Neural cell (in vitro differentiated cells): Measurements from ENCODE around the gene TRPM2. TPM values are rescaled to one million over a fixed set of nuclear protein-coding genes. Genes with fewer than 3 reads are reported as not detected.

Experiments used
- H2AFZ ChIP-seq: fragments of 200-600, 300-800 bp; sonication (generic), shearing (Covaris generic); 2 replicates; pipeline ENCODE4 v1.6.0; 2014; ENCODE audit warnings: low read depth, mild to moderate bottlenecking, antibody characterized with exemption, low read length, moderate library complexity
- H3F3A ChIP-seq: fragments of 200-600 bp; shearing (Covaris generic); 2 replicates; pipeline ENCODE4 v1.6.1; 2016; ENCODE audit warnings: mild to moderate bottlenecking, moderate library complexity, mixed read lengths, antibody characterized with exemption, low read length; ENCODE audit not compliant: insufficient read depth, poor library complexity, severe bottlenecking
- H3K27ac ChIP-seq: fragments of 200-600, 300-800 bp; sonication (generic), shearing (Covaris generic); 2 replicates; pipeline ENCODE4 v1.5.1; 2014; ENCODE audit warnings: mild to moderate bottlenecking, low read length, moderate library complexity
- H3K27me3 ChIP-seq: fragments of 300-800, 200-600 bp; sonication (generic), shearing (Covaris generic); 2 replicates; pipeline ENCODE4 v1.6.0; 2014; ENCODE audit warnings: mild to moderate bottlenecking, low read depth, low read length, moderate library complexity; ENCODE audit not compliant: insufficient read depth
- H3K36me3 ChIP-seq: fragments of 300-800, 200-600 bp; sonication (generic), shearing (Covaris generic); 2 replicates; pipeline ENCODE4 v1.5.1; 2014; ENCODE audit warnings: mild to moderate bottlenecking, antibody characterized with exemption, low read length, moderate library complexity; ENCODE audit not compliant: insufficient read depth
- H3K4me2 ChIP-seq: fragments of 300-800, 200-600 bp; sonication (generic), shearing (Covaris generic); 2 replicates; pipeline ENCODE4 v1.6.0; 2014; ENCODE audit warnings: mild to moderate bottlenecking, low read length
- H3K4me3 ChIP-seq: fragments of 300-800, 200-600 bp; sonication (generic), shearing (Covaris generic); 2 replicates; pipeline ENCODE4 v1.5.1; 2014; ENCODE audit warnings: mild to moderate bottlenecking, low read length, moderate library complexity
- H3K79me2 ChIP-seq: fragments of 200-600 bp; shearing (Covaris generic); replicated peaks from 2 replicates; pipeline ENCODE4 v1.6.0; 2014; ENCODE audit warnings: mild to moderate bottlenecking, low read length, moderate library complexity; ENCODE audit not compliant: insufficient read depth
- H3K9ac ChIP-seq: fragments of 300-800, 200-600 bp; sonication (generic), shearing (Covaris generic); 2 replicates; pipeline ENCODE4 v1.6.1; 2016; ENCODE audit warnings: mild to moderate bottlenecking, low read length, mixed read lengths
- H3K9me2 ChIP-seq: fragments of 200-600 bp; shearing (Covaris generic); 2 replicates; pipeline ENCODE4 v1.6.1; 2016; ENCODE audit warnings: mild to moderate bottlenecking, low read length, mixed read lengths; ENCODE audit not compliant: insufficient read depth
- H3K9me3 ChIP-seq: fragments of 200-600, 300-800 bp; sonication (generic), shearing (Covaris generic); 2 replicates; pipeline ENCODE4 v1.6.1; 2016; ENCODE audit warnings: mild to moderate bottlenecking, mixed run types, low read length, moderate library complexity, mixed read lengths
- H4K20me1 ChIP-seq: fragments of 200-600 bp; shearing (Covaris generic); 2 replicates; pipeline ENCODE4 v1.6.1; 2016; ENCODE audit warnings: mild to moderate bottlenecking, mixed run types; ENCODE audit not compliant: insufficient read depth
- CTCF ChIP-seq: fragments of 450-650 bp; IDR thresholded peaks from 2 replicates; pipeline ENCODE4 v1.5.1; 2014; ENCODE audit warnings: antibody characterized with exemption, mild to moderate bottlenecking, moderate library complexity; ENCODE audit not compliant: poor library complexity, severe bottlenecking
- EP300 ChIP-seq: fragments of 450-650 bp; conservative IDR thresholded peaks from 2 replicates; pipeline ENCODE4 v1.6.1; 2014; ENCODE audit warnings: antibody characterized with exemption, mild to moderate bottlenecking, moderate library complexity; ENCODE audit not compliant: poor library complexity, severe bottlenecking
- EZH2 ChIP-seq: fragments of 200-600, 300-800 bp; shearing (Covaris generic), sonication (generic); IDR thresholded peaks from 2 replicates; pipeline ENCODE4 v1.6.1; 2014; ENCODE audit warnings: antibody characterized with exemption, low read length, borderline replicate concordance, mild to moderate bottlenecking; ENCODE audit not compliant: insufficient read depth, poor library complexity, severe bottlenecking
- MXI1 ChIP-seq: fragments of 450-650 bp; conservative IDR thresholded peaks from 2 replicates; pipeline ENCODE4 v1.6.1; 2014; ENCODE audit warnings: antibody characterized with exemption, mild to moderate bottlenecking; ENCODE audit not compliant: poor library complexity, severe bottlenecking
- POLR2AphosphoS5 ChIP-seq: IDR thresholded peaks from 2 replicates; pipeline ENCODE4 v1.6.1; 2012
- RAD21 ChIP-seq: fragments of 450-650 bp; conservative IDR thresholded peaks from 2 replicates; pipeline ENCODE4 v1.6.1; 2014; ENCODE audit warnings: antibody characterized with exemption, mild to moderate bottlenecking, moderate library complexity
- REST ChIP-seq: IDR thresholded peaks from 2 replicates; pipeline ENCODE4 v1.6.1; 2012; ENCODE audit warnings: borderline replicate concordance
- SMC3 ChIP-seq: fragments of 450-650 bp; conservative IDR thresholded peaks from 2 replicates; pipeline ENCODE4 v1.6.1; 2014; ENCODE audit warnings: antibody characterized with exemption, mild to moderate bottlenecking, moderate library complexity; ENCODE audit not compliant: poor library complexity
- TAF1 ChIP-seq: IDR thresholded peaks from 2 replicates; pipeline ENCODE4 v1.6.1; 2012; ENCODE audit warnings: low read depth
- polyA plus RNA-seq: library from polyadenylated mRNA; depleted of rRNA; stranded (reverse); fragments of >200 nt; gene quantifications from 2 replicates; pipeline ENCODE4 v1.2.3, GENCODE V29; 2014

The TRPM2 gene
- polyA plus RNA-seq, 1 donor from 2014 or later = 0.14 TPM

GRCh38 chr21:44350773-44351481 is 2.5 kb upstream of the TRPM2 start:
- no peak overlapping the region for H3K4me3 ChIP-seq
- no peaks in the 10 kb centered on the region for H3K9me2 ChIP-seq
- H3K27ac ChIP-seq = no peak overlapping the region
- no peak for TF ChIP-seq TAF1
- no peak for TF ChIP-seq RAD21
- no peak for TF ChIP-seq CTCF
- TF ChIP-seq SMC3 = no peak
- no peak for TF ChIP-seq EP300
- TF ChIP-seq EZH2 = no peak
- TF ChIP-seq REST = no peak
- no peak for TF ChIP-seq POLR2AphosphoS5
- no peak for TF ChIP-seq MXI1
- no peak overlapping the region for H3K4me2 ChIP-seq
- no peaks in the 10 kb centered on the region for H4K20me1 ChIP-seq
- H3F3A ChIP-seq = no peaks in the 10 kb centered on the region
- no peaks in the 10 kb centered on the region for H3K79me2 ChIP-seq
- H3K36me3 ChIP-seq = no peaks in the 10 kb centered on the region
- no peak overlapping the region for H2AFZ ChIP-seq
- H3K27me3 ChIP-seq = peaks cover 35% of the 10 kb centered on the region
- H3K9ac ChIP-seq = no peak overlapping the region
- no peaks in the 10 kb centered on the region for H3K9me3 ChIP-seq

GRCh38 chr21:44351535-44352252 is 1.7 kb upstream of the TRPM2 start:
- Histone ChIP-seq H3K9me3 (no peaks in the 10 kb centered on the region), H3K27ac (no peak overlapping the region), H3K4me3 (no peak overlapping the region), H3K27me3 (peaks cover 35% of the 10 kb centered on the region), H3K9me2 (no peaks in the 10 kb centered on the region), H3K36me3 (no peaks in the 10 kb centered on the region), H3K9ac (no peak overlapping the region), H2AFZ (no peak overlapping the region), H4K20me1 (no peaks in the 10 kb centered on the region), H3K79me2 (no peaks in the 10 kb centered on the region), H3K4me2 (no peak overlapping the region), H3F3A (no peaks in the 10 kb centered on the region)
- TF ChIP-seq EP300 (no peak), RAD21 (no peak), CTCF (no peak), EZH2 (no peak), POLR2AphosphoS5 (no peak), REST (no peak), SMC3 (no peak), TAF1 (no peak), MXI1 (no peak)
